ENCODE measurements around the gene PIM3. TPM values are rescaled to one million over a fixed set of nuclear protein-coding genes. Genes with fewer than 3 reads are reported as not detected.

The PIM3 gene
- total and polyA plus RNA-seq, 4 donors: 12.9 to 27.9 (median 23.1) TPM

DNA sequence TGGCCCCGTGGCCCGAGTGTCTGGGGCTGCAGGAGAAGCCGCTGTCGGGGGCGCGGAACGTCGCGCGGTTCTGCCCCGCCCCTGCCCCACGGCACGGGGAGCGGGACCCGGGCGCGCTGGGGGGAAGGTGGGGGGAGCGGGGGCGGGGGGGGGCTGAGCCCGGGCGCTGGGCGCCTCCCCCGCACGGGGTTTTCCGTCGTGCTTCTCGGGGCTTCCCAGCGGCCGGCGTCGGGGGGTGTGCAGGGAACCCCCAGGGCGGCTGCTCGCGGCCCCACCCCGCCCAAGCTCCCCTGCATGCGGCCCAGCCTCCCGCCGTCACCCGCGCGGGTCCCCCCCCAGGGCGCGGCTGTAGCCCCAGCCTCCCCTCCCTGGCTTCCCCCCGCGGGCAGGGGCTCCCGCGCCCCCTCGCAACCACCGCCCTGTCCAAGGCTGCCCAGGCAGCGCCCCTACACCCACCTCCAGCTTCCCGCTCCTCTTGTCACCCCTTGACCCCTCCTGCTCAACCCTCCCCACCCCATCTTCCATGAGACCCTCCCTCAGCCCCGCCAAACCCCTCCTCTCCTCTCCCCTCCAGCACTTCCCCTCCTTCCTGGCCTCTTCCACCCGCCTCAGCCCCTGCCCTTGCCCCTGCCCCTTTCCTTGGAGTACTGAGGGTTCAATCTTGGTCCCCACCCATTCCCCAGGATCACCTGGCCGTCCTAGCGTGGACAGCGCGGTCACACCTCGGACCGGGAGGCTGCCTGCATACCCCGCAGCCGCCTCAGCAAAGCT is 50.3 kb downstream of the PIM3 start:
- Histone ChIP-seq H3K27ac (ENCODE audit: low read depth, low read length) (no peak overlapping the region), H3K4me3 (ENCODE audit: low read depth, low read length) (no peak overlapping the region), H3K27me3 (ENCODE audit: control insufficient read depth, insufficient read depth, low read length) (peaks cover 59% of the 10 kb centered on the region), H3K9me3 (ENCODE audit: control insufficient read depth, insufficient read depth, low read length) (no peaks in the 10 kb centered on the region), H3K36me3 (ENCODE audit: control insufficient read depth, insufficient read depth, low read length) (no peaks in the 10 kb centered on the region), H3K4me1 (ENCODE audit: control insufficient read depth, insufficient read depth, low read length) (peaks cover 26% of the 10 kb centered on the region)
- DNase-seq (ENCODE audit: low read depth in 4 of 6, low spot score in 6 of 6): no peak
- 3% methylated on average over 36 of the region's 61 CpGs for WGBS (ENCODE audit: insufficient coverage)

DNA sequence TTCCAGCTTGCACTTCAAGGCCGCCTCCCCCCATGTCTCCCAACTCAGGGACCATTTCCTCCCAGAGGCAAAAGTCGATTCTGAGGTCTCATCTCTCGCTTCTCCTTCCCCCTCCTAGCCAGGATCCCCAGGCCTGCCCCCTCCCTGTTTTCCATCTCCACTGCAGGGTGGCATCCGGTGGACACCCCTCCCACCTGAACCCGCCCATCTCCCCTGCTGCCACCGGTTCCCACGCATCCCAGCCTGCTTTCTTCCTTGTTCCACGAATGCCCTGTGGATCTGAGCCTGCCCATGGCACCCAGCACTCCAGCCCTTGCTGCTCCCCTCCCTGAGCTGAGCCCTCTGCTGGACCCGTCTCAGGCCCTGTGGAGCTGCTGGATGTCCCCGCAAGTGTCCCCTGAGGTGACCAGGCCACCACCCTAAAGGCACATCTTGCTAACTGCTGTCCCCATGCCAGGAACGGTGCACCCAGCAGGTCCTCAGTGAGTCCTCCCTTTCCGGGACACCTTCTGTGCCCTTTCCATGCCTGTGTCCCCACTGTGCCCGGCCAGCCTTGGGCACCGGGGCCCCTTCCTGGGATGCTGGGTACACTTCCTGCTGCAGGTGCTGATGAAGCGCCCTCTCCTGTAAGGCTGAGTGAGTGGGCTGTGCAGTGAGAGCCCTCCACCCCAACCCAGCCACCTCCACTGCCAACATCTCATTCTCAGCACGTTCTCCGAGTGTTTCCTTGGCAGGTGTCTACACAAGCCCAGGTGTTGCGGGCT is 51.1 kb downstream of the PIM3 start:
- no peaks in the 10 kb centered on the region for H3K9me3 ChIP-seq (ENCODE audit: control insufficient read depth, insufficient read depth, low read length)
- H3K27ac ChIP-seq (ENCODE audit: low read depth, low read length): no peak overlapping the region
- DNase-seq (ENCODE audit: low read depth in 4 of 6, low spot score in 6 of 6): no peak
- H3K36me3 ChIP-seq (ENCODE audit: control insufficient read depth, insufficient read depth, low read length): no peaks in the 10 kb centered on the region
- H3K4me1 ChIP-seq (ENCODE audit: control insufficient read depth, insufficient read depth, low read length): peaks cover 26% of the 10 kb centered on the region
- no peak overlapping the region for H3K4me3 ChIP-seq (ENCODE audit: low read depth, low read length)
- WGBS (ENCODE audit: insufficient coverage): 50% methylated on average over 17 of the region's 18 CpGs
- peaks cover 67% of the 10 kb centered on the region for H3K27me3 ChIP-seq (ENCODE audit: control insufficient read depth, insufficient read depth, low read length)

DNA sequence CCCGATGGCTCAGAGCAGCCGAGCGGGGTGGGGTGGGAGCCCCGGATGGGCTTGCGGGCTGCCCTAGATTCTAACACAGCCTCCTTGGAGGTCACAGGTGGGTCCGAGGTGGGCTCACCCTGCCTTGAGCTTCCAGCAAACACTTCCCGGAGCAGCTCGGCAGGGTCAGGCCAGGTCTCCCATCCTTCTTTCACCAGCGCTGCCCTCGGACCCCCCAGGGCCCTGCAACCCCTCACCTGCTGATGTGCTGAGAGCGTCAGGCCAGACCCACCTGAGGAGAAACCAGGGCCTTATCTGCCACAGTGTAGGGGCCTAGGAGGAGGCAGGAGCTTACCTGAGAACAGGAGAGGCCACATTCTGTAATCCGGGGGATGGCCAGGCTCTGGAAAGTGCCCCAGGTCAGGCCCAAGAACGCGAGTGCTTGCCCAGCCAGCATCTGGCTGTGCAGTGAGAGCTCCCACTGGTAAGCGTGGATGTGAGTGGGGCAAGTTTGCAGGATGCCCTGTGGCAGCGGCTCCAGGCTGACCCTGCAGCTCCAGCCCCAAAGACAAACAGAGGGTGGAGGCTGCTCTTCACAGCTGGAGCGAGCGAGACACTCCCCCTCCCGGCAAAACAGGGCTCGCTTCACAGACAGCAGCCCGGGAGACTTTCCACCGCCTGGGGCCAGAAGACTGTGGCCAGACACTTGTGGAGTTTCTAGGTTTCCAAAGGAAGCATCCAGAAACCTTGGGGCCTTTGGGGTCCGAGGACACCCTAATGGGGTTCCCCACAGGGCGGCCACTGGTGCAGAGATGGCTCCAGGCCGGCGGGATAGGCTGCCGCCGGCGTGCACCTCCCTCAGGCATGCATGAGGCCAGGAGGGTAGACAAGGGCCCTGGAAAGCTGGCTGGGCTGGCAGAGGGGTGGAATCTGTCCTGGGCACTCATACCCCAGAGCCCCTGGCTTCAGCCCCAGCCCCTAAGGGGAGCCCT is 51.9 kb downstream of the PIM3 start, which contains the start of gene IL17REL:
TSS of gene IL17REL (minus strand) at position 555 of the 971 bp plus-strand sequence. CDS start at position 436, 119 bp downstream.
- no peak for DNase-seq (ENCODE audit: low read depth in 4 of 6, low spot score in 6 of 6)
- Histone ChIP-seq H3K4me3 (ENCODE audit: low read depth, low read length) (no peak within 1 kb of the TSS), H3K27me3 (ENCODE audit: control insufficient read depth, insufficient read depth, low read length) (peaks cover 72% of the 10 kb centered on the region), H3K9me3 (ENCODE audit: control insufficient read depth, insufficient read depth, low read length) (no peaks in the 10 kb centered on the region), H3K27ac (ENCODE audit: low read depth, low read length) (no peak within 1 kb of the TSS), H3K36me3 (ENCODE audit: control insufficient read depth, insufficient read depth, low read length) (no peaks in the 10 kb centered on the region), H3K4me1 (ENCODE audit: control insufficient read depth, insufficient read depth, low read length) (peaks cover 26% of the 10 kb centered on the region)
- WGBS (ENCODE audit: insufficient coverage): 52% methylated on average over 29 of the region's 29 CpGs

Small RNA genes lying within 50 kb of the gene (small RNA-seq; reads per million reads assigned to genes)
- gene MIR6821 (ENCODE audit: low replicate concordance): 0.06 reads per million

Other genes with a start within 250 kb of the PIM3 start
- 10 to 100 TPM; 25.7 to 28.3 TPM for gene BRD1, start 132.9 kb upstream of the PIM3 start, total RNA-seq
- 10 to 100 TPM; 35.6 to 43.2 TPM for gene BRD1, start 132.9 kb upstream of the PIM3 start, polyA plus RNA-seq (ENCODE audit: insufficient read length in 2 of 2)
- gene ZBED4, start 106.9 kb upstream of the PIM3 start, total RNA-seq: 1 to 10 TPM; 8.5 to 9.0 TPM
- gene ZBED4, start 106.9 kb upstream of the PIM3 start, polyA plus RNA-seq (ENCODE audit: insufficient read length in 2 of 2): 10 to 100 TPM; 14.7 to 15.6 TPM
- 10 to 100 TPM; 13.3 to 14.4 TPM for gene ALG12, start 42.3 kb upstream of the PIM3 start, total RNA-seq
- 10 to 100 TPM; 23.8 to 27.4 TPM for gene ALG12, start 42.3 kb upstream of the PIM3 start, polyA plus RNA-seq (ENCODE audit: insufficient read length in 2 of 2)
- gene CRELD2, start 42.1 kb upstream of the PIM3 start, total RNA-seq: 10 to 100 TPM; 21.5 to 43.3 TPM
- gene CRELD2, start 42.1 kb upstream of the PIM3 start, polyA plus RNA-seq (ENCODE audit: insufficient read length in 2 of 2): 10 to 100 TPM; 44.9 to 61.3 TPM
- gene IL17REL, start 52.0 kb downstream of the PIM3 start, total RNA-seq: under 1 TPM; 0.22 to 0.40 TPM
- gene IL17REL, start 52.0 kb downstream of the PIM3 start, polyA plus RNA-seq (ENCODE audit: insufficient read length in 2 of 2): under 1 TPM; 0.36 to 0.96 TPM
- gene TTLL8, start 97.5 kb downstream of the PIM3 start, total RNA-seq: not detected
- not detected for gene TTLL8, start 97.5 kb downstream of the PIM3 start, polyA plus RNA-seq (ENCODE audit: insufficient read length in 2 of 2)
- 10 to 100 TPM; 76.9 to 77.8 TPM for gene MLC1, start 124.7 kb downstream of the PIM3 start, total RNA-seq
- 100 to 1,000 TPM; 234 to 353 TPM for gene MLC1, start 124.7 kb downstream of the PIM3 start, polyA plus RNA-seq (ENCODE audit: insufficient read length in 2 of 2)
- gene MOV10L1, start 129.2 kb downstream of the PIM3 start, total RNA-seq: 1 to 10 TPM; 3.3 to 3.7 TPM
- 1 to 10 TPM; 1.9 to 4.9 TPM for gene MOV10L1, start 129.2 kb downstream of the PIM3 start, polyA plus RNA-seq (ENCODE audit: insufficient read length in 2 of 2)
- gene PANX2, start 210.0 kb downstream of the PIM3 start, total RNA-seq: 1 to 10 TPM; 2.1 to 3.3 TPM
- gene PANX2, start 210.0 kb downstream of the PIM3 start, polyA plus RNA-seq (ENCODE audit: insufficient read length in 2 of 2): 10 to 100 TPM; 18.3 to 21.6 TPM
- gene TRABD, start 225.1 kb downstream of the PIM3 start, total RNA-seq: 10 to 100 TPM in 1 of 2 donors, 1 to 10 TPM in 1; 5.4 to 13.0 TPM
- gene TRABD, start 225.1 kb downstream of the PIM3 start, polyA plus RNA-seq (ENCODE audit: insufficient read length in 2 of 2): 10 to 100 TPM; 30.3 to 34.7 TPM
- 10 to 100 TPM in 1 of 2 donors, 1 to 10 TPM in 1; 7.6 to 22.2 TPM for gene SELENOO, start 240.2 kb downstream of the PIM3 start, total RNA-seq
- gene SELENOO, start 240.2 kb downstream of the PIM3 start, polyA plus RNA-seq (ENCODE audit: insufficient read length in 2 of 2): 10 to 100 TPM; 29.1 to 41.2 TPM

All from spinal cord (tissue), 10 donors.